GM18519 (cell line): ENCODE results near the gene SLC46A3.
A peak's percentile ranks its signal among the peaks of the same experiment; 100 is the strongest.
"Not testable (repeated sequence)": the region's sequence is repeated elsewhere in the genome, so short reads cannot be mapped to it uniquely, and the experiment has no call there.

Source experiments
- ATAC-seq: cut with Tn5 transposase; IDR thresholded peaks from one replicate; pipeline ENCODE4 v1.9.1; 2021; ENCODE audit warnings: mild to moderate bottlenecking, moderate library complexity; ENCODE audit not compliant: unreplicated experiment, low FRiP score

SLC46A3 gene

GRCh38 chr13:28718543-28719226 lies at the start of gene SLC46A3:
SLC46A3 (minus strand) TSS chr13:28718970; CDS start chr13:28717998, 972 bp downstream.
- peak; percentile 96 for ATAC-seq

GRCh38 chr13:28763887-28764286 lies 45.1 kb upstream of the SLC46A3 start:
- ATAC-seq = no peak

GRCh38 chr13:28761586-28761985 lies 42.8 kb upstream of the SLC46A3 start:
- no peak for ATAC-seq

- ATAC-seq = no peak
These were observed 36.7 kb upstream of the SLC46A3 start for GRCh38 chr13:28755546-28755870.

- ATAC-seq = no peak
These were observed 36.2 kb upstream of the SLC46A3 start for GRCh38 chr13:28754698-28755545.

- ATAC-seq = no peak
These were observed 35.2 kb upstream of the SLC46A3 start for GRCh38 chr13:28753946-28754345.

GRCh38 chr13:28753208-28753892 lies 34.6 kb upstream of the SLC46A3 start:
- ATAC-seq = no peak

- ATAC-seq = no peak
These were observed 32.6 kb upstream of the SLC46A3 start for GRCh38 chr13:28751175-28751960.

GRCh38 chr13:28750187-28751045 lies 31.6 kb upstream of the SLC46A3 start:
- ATAC-seq = no peak

GRCh38 chr13:28747851-28748250 lies 29.1 kb upstream of the SLC46A3 start:
- ATAC-seq = no peak

- no peak for ATAC-seq
These were observed 27.5 kb upstream of the SLC46A3 start for GRCh38 chr13:28746287-28746612.

GRCh38 chr13:28744656-28745055 lies 25.9 kb upstream of the SLC46A3 start:
- no peak for ATAC-seq

GRCh38 chr13:28744091-28744536 lies 25.3 kb upstream of the SLC46A3 start:
- no peak for ATAC-seq

GRCh38 chr13:28743499-28744083 lies 24.8 kb upstream of the SLC46A3 start:
- ATAC-seq = no peak

GRCh38 chr13:28743020-28743419 lies 24.2 kb upstream of the SLC46A3 start:
- ATAC-seq = no peak

GRCh38 chr13:28742445-28742844 lies 23.7 kb upstream of the SLC46A3 start:
- not testable (repeated sequence) for ATAC-seq

- no peak for ATAC-seq
These were observed 22.3 kb upstream of the SLC46A3 start for GRCh38 chr13:28741084-28741491.

GRCh38 chr13:28739376-28739775 lies 20.6 kb upstream of the SLC46A3 start:
- ATAC-seq = no peak

- no peak for ATAC-seq
These were observed 16.8 kb upstream of the SLC46A3 start for GRCh38 chr13:28735481-28736029.
